Activated CD4-positive, alpha-beta T cell treated with anti-CD3 and anti-CD28 coated beads for 36 hours (primary cell): Measurements from ENCODE around the gene TRMT13. TPM values are rescaled to one million over a fixed set of nuclear protein-coding genes. Genes with fewer than 3 reads are reported as not detected.
"Not testable (repeated sequence)": the region's sequence is repeated elsewhere in the genome, so short reads cannot be mapped to it uniquely, and the experiment has no call there.

Experiments
- ATAC-seq: fragments of 200-7000 bp; cut with Tn5 transposase; one replicate; pipeline ENCODE4 v1.10.0; 2021; ENCODE audit warnings: mild to moderate bottlenecking, moderate library complexity
- CTCF ChIA-PET: fragments of 350-600 bp; sonication (Branson Sonifier 250); formaldehyde crosslinking; loops from one replicate; lab custom pipeline; 2021; ENCODE audit warnings: antibody characterized with exemption; lab: Charles Lee
- POLR2A ChIA-PET: fragments of 350-600 bp; sonication (Branson Sonifier 250); formaldehyde crosslinking; loops from one replicate; lab custom pipeline; 2021; ENCODE audit warnings: antibody characterized with exemption, inconsistent platforms; lab: Charles Lee
- DNase-seq: peaks from one replicate; pipeline ENCODE4 v3.0.0-alpha.2; 2020
- H3K27ac Mint-ChIP-seq: one replicate; pipeline ENCODE4 v1.8.0; 2021; ENCODE audit warnings: mixed read lengths
- H3K27me3 Mint-ChIP-seq: one replicate; pipeline ENCODE4 v1.8.0; 2021; ENCODE audit warnings: mixed read lengths
- H3K36me3 Mint-ChIP-seq: one replicate; pipeline ENCODE4 v1.8.0; 2021; ENCODE audit warnings: low read depth, mixed read lengths
- H3K4me1 Mint-ChIP-seq: one replicate; pipeline ENCODE4 v1.8.0; 2021; ENCODE audit warnings: mixed read lengths
- H3K4me3 Mint-ChIP-seq: one replicate; pipeline ENCODE4 v1.8.0; 2021; ENCODE audit warnings: mild to moderate bottlenecking, moderate library complexity, mixed read lengths
- H3K9me3 Mint-ChIP-seq: one replicate; pipeline ENCODE4 v1.8.0; 2021; ENCODE audit warnings: low read depth, mixed read lengths
- intact Hi-C, 2 experiments: fragments of 100-400 bp; cut with DNase I in 1 of 2; cut with micrococcal nuclease in 1 of 2; formaldehyde crosslinking; loops; one replicate each; pipeline versions ENCODE4 v1.14.2 to v1.15.1; 2022 to 2024; cut with DNase I, micrococcal nuclease
- total RNA-seq, 2 experiments: library from RNA; stranded (reverse); gene quantifications; one replicate each; pipeline ENCODE4 v1.2.3, GENCODE V29; 2021

The TRMT13 gene
- total RNA-seq, 2 experiments from 2014 or later = 19.0 to 20.2 TPM

- Mint-ChIP-seq H3K36me3 (peaks cover 2% of the 10 kb centered on the region), H3K4me3 (no peak overlapping the region), H3K27ac (no peak overlapping the region), H3K27me3 (no peaks in the 10 kb centered on the region), H3K4me1 (no peaks in the 10 kb centered on the region), H3K9me3 (no peaks in the 10 kb centered on the region)
- POLR2A ChIA-PET = no interaction called here
- CTCF ChIA-PET = interaction anchor here (0.7 to 1.8 kb wide), 6 partner anchors 8 to 322 kb away, joined by 3 to 8 read pairs (median 3); no protein-coding TSS in a partner anchor
- intact Hi-C loops = no loop called here
- no peak for ATAC-seq
- no peak for DNase-seq
These were observed 31.3 kb downstream of the TRMT13 start for GRCh38 chr1:100164216-100164615.

- ATAC-seq (no peak), DNase-seq (no peak)
- intact Hi-C loops = no loop called here
- Mint-ChIP-seq H3K9me3 (no peaks in the 10 kb centered on the region), H3K4me1 (no peaks in the 10 kb centered on the region), H3K36me3 (peaks cover 2% of the 10 kb centered on the region), H3K27ac (no peak overlapping the region), H3K4me3 (no peak overlapping the region), H3K27me3 (no peaks in the 10 kb centered on the region)
- CTCF ChIA-PET = interaction anchor here (0.8 to 1.8 kb wide), 3 partner anchors 8 to 289 kb away, joined by 3 to 8 read pairs (median 3); no protein-coding TSS in a partner anchor
- POLR2A ChIA-PET = no interaction called here
These were observed 31.7 kb downstream of the TRMT13 start for GRCh38 chr1:100164702-100165101.

- H3K4me3 Mint-ChIP-seq = no peak overlapping the region
- peaks cover 2% of the 10 kb centered on the region for H3K36me3 Mint-ChIP-seq
- no peaks in the 10 kb centered on the region for H3K4me1 Mint-ChIP-seq
- DNase-seq (no peak), ATAC-seq (no peak)
- ChIA-PET POLR2A (interaction anchor here (0.6 kb wide), 1 partner anchor 10 kb away, joined by 6 read pairs; no protein-coding TSS in a partner anchor), CTCF (interaction anchor here (0.6 kb wide), 1 partner anchor 15 kb away, joined by 3 read pairs; no protein-coding TSS in a partner anchor)
- intact Hi-C loops = no loop called here
- H3K9me3 Mint-ChIP-seq = no peaks in the 10 kb centered on the region
- no peaks in the 10 kb centered on the region for H3K27me3 Mint-ChIP-seq
- H3K27ac Mint-ChIP-seq = no peak overlapping the region
These were observed 35.1 kb downstream of the TRMT13 start for GRCh38 chr1:100168051-100168450.

- no peak overlapping the region for H3K4me3 Mint-ChIP-seq
- no peaks in the 10 kb centered on the region for H3K27me3 Mint-ChIP-seq
- intact Hi-C loops = no loop called here
- no peak for ATAC-seq
- no peaks in the 10 kb centered on the region for H3K4me1 Mint-ChIP-seq
- POLR2A ChIA-PET = no interaction called here
- H3K27ac Mint-ChIP-seq = no peak overlapping the region
- no peaks in the 10 kb centered on the region for H3K9me3 Mint-ChIP-seq
- no peak for DNase-seq
- CTCF ChIA-PET = interaction anchor here (0.7 kb wide), 1 partner anchor 89 kb away, joined by 3 read pairs; the partner anchor contains the start of gene RTCA
- H3K36me3 Mint-ChIP-seq = no peaks in the 10 kb centered on the region
These were observed 44.5 kb downstream of the TRMT13 start for GRCh38 chr1:100177295-100178041.

GRCh38 chr1:100178091-100178490 is 45.1 kb downstream of the TRMT13 start, which contains the start of gene LRRC39:
Gene LRRC39 (minus strand): TSS chr1:100178256. CDS start chr1:100168516, 9,740 bp downstream.
- POLR2A ChIA-PET = no interaction called here
- CTCF ChIA-PET = no interaction called here
- H3K27ac Mint-ChIP-seq = no peak within 1 kb of the TSS
- DNase-seq (no peak), ATAC-seq (no peak)
- no peak within 1 kb of the TSS for H3K4me3 Mint-ChIP-seq
- intact Hi-C loops = no loop called here
- no peaks in the 10 kb centered on the region for H3K27me3 Mint-ChIP-seq
- H3K9me3 Mint-ChIP-seq = peaks cover 1% of the 10 kb centered on the region
- no peaks in the 10 kb centered on the region for H3K36me3 Mint-ChIP-seq
- no peaks in the 10 kb centered on the region for H3K4me1 Mint-ChIP-seq

- ATAC-seq (no peak), DNase-seq (no peak)
- no peaks in the 10 kb centered on the region for H3K4me1 Mint-ChIP-seq
- H3K9me3 Mint-ChIP-seq = peaks cover 1% of the 10 kb centered on the region
- H3K27me3 Mint-ChIP-seq = no peaks in the 10 kb centered on the region
- ChIA-PET CTCF (interaction anchor here (0.6 to 0.7 kb wide), 3 partner anchors 122 to 1033 kb away, joined by 3 read pairs; no protein-coding TSS in a partner anchor), POLR2A (interaction anchor here (0.6 kb wide), 1 partner anchor 9 kb away, joined by 5 read pairs; no protein-coding TSS in a partner anchor)
- H3K4me3 Mint-ChIP-seq = no peak overlapping the region
- H3K27ac Mint-ChIP-seq = no peak overlapping the region
- peaks cover 2% of the 10 kb centered on the region for H3K36me3 Mint-ChIP-seq
- intact Hi-C loops = no loop called here
These were observed 50.4 kb downstream of the TRMT13 start for GRCh38 chr1:100183370-100183769.

- ChIA-PET CTCF (no interaction called here), POLR2A (no interaction called here)
These were observed 51.6 kb downstream of the TRMT13 start for GRCh38 chr1:100184536-100184935.

GRCh38 chr1:100187912-100188311 is 54.9 kb downstream of the TRMT13 start:
- Mint-ChIP-seq H3K4me3 (no peak overlapping the region), H3K36me3 (peaks cover 5% of the 10 kb centered on the region), H3K27me3 (no peaks in the 10 kb centered on the region), H3K9me3 (no peaks in the 10 kb centered on the region), H3K27ac (no peak overlapping the region), H3K4me1 (peaks cover 3% of the 10 kb centered on the region)
- POLR2A ChIA-PET = no interaction called here
- CTCF ChIA-PET = interaction anchor here (0.6 to 0.7 kb wide), 2 partner anchors 221 to 277 kb away, joined by 3 read pairs; no protein-coding TSS in a partner anchor
- intact Hi-C loops = no loop called here
- DNase-seq (no peak), ATAC-seq (no peak)

More at GRCh38 chr1:100184536-100184935, 51.6 kb downstream of the TRMT13 start:
- Mint-ChIP-seq H3K27me3 (no peaks in the 10 kb centered on the region), H3K4me1 (no peaks in the 10 kb centered on the region), H3K9me3 (peaks cover 1% of the 10 kb centered on the region), H3K27ac (no peak overlapping the region), H3K4me3 (no peak overlapping the region), H3K36me3 (peaks cover 2% of the 10 kb centered on the region)
- intact Hi-C loops = no loop called here
- ATAC-seq (peak; percentile 61), DNase-seq (peak; percentile 7)

GRCh38 chr1:100188617-100189016 is 55.7 kb downstream of the TRMT13 start:
- ChIA-PET CTCF (interaction anchor here (0.7 kb wide), 1 partner anchor 87 kb away, joined by 3 read pairs; no protein-coding TSS in a partner anchor), POLR2A (interaction anchor here (0.6 kb wide), 1 partner anchor 445 kb away, joined by 3 read pairs; no protein-coding TSS in a partner anchor)
- Mint-ChIP-seq H3K4me3 (no peak overlapping the region), H3K4me1 (peaks cover 3% of the 10 kb centered on the region), H3K36me3 (peaks cover 5% of the 10 kb centered on the region), H3K9me3 (no peaks in the 10 kb centered on the region), H3K27me3 (no peaks in the 10 kb centered on the region), H3K27ac (no peak overlapping the region)
- no peak for ATAC-seq
- intact Hi-C loops = no loop called here
- DNase-seq = no peak

- H3K9me3 Mint-ChIP-seq = no peaks in the 10 kb centered on the region
- intact Hi-C loops = no loop called here
- ChIA-PET CTCF (no interaction called here), POLR2A (no interaction called here)
- no peak overlapping the region for H3K27ac Mint-ChIP-seq
- no peak for DNase-seq
- no peaks in the 10 kb centered on the region for H3K27me3 Mint-ChIP-seq
- no peak for ATAC-seq
- H3K36me3 Mint-ChIP-seq = peaks cover 44% of the 10 kb centered on the region
- no peak overlapping the region for H3K4me3 Mint-ChIP-seq
- no peaks in the 10 kb centered on the region for H3K4me1 Mint-ChIP-seq
These were observed 65.6 kb downstream of the TRMT13 start for GRCh38 chr1:100198596-100198995.

- H3K9me3 Mint-ChIP-seq, POLR2A ChIA-PET, DNase-seq, H3K27ac Mint-ChIP-seq, H3K4me3 Mint-ChIP-seq, CTCF ChIA-PET, H3K27me3 Mint-ChIP-seq, intact Hi-C loops, ATAC-seq, H3K4me1 Mint-ChIP-seq: not testable (repeated sequence)
- H3K36me3 Mint-ChIP-seq = peaks cover 58% of the 10 kb centered on the region
These were observed 67.1 kb downstream of the TRMT13 start for GRCh38 chr1:100200060-100200459.
